ENCODE results near the gene TRIM29. TPM values are rescaled to one million over a fixed set of nuclear protein-coding genes. Genes with fewer than 3 reads are reported as not detected.

TRIM29 gene
- not detected in 2 replicates for total RNA-seq

GRCh38 chr11:120137611-120138521 is at the start of gene TRIM29:
Gene TRIM29, minus strand, starts transcription at chr11:120138113. Its CDS starts 82 bp downstream, at chr11:120138031.
- H3K4me1 Mint-ChIP-seq (ENCODE audit: low read depth), result no peaks in the 10 kb centered on the region
- H3K36me3 Mint-ChIP-seq (ENCODE audit: low read depth), result no peaks in the 10 kb centered on the region
- H3K27me3 Mint-ChIP-seq (ENCODE audit: low read depth), result peaks cover 3% of the 10 kb centered on the region
- H3K27ac Mint-ChIP-seq, result no peak within 1 kb of the TSS
- H3K9me3 Mint-ChIP-seq, result no peaks in the 10 kb centered on the region
- peak; percentile 4 for DNase-seq (ENCODE audit: low spot score)
- intact Hi-C loops (cut with micrococcal nuclease), result no loop called here
- H3K4me3 Mint-ChIP-seq (ENCODE audit: low read depth), result no peak within 1 kb of the TSS

- H3K27me3 Mint-ChIP-seq (ENCODE audit: low read depth), result peaks cover 13% of the 10 kb centered on the region
- no peak overlapping the region for H3K4me3 Mint-ChIP-seq (ENCODE audit: low read depth)
- peaks cover 12% of the 10 kb centered on the region for H3K4me1 Mint-ChIP-seq (ENCODE audit: low read depth)
- H3K9me3 Mint-ChIP-seq, result no peaks in the 10 kb centered on the region
- no peaks in the 10 kb centered on the region for H3K36me3 Mint-ChIP-seq (ENCODE audit: low read depth)
- H3K27ac Mint-ChIP-seq, result no peak overlapping the region
- intact Hi-C loops (cut with micrococcal nuclease), result no loop called here
- no peak for DNase-seq (ENCODE audit: low spot score)
Observed at GRCh38 chr11:120186774-120187591, 49.1 kb upstream of the TRIM29 start.

GRCh38 chr11:120186456-120186773 is 48.5 kb upstream of the TRIM29 start:
- H3K36me3 Mint-ChIP-seq (ENCODE audit: low read depth), result no peaks in the 10 kb centered on the region
- H3K9me3 Mint-ChIP-seq, result no peaks in the 10 kb centered on the region
- intact Hi-C loops (cut with micrococcal nuclease), result no loop called here
- no peak for DNase-seq (ENCODE audit: low spot score)
- no peak overlapping the region for H3K4me3 Mint-ChIP-seq (ENCODE audit: low read depth)
- H3K4me1 Mint-ChIP-seq (ENCODE audit: low read depth), result peaks cover 12% of the 10 kb centered on the region
- H3K27me3 Mint-ChIP-seq (ENCODE audit: low read depth), result peaks cover 13% of the 10 kb centered on the region
- H3K27ac Mint-ChIP-seq, result no peak overlapping the region

- H3K9me3 Mint-ChIP-seq, result no peaks in the 10 kb centered on the region
- H3K27ac Mint-ChIP-seq, result no peak overlapping the region
- intact Hi-C loops (cut with micrococcal nuclease), result no loop called here
- H3K4me3 Mint-ChIP-seq (ENCODE audit: low read depth), result no peak overlapping the region
- H3K4me1 Mint-ChIP-seq (ENCODE audit: low read depth), result peaks cover 12% of the 10 kb centered on the region
- no peak for DNase-seq (ENCODE audit: low spot score)
- H3K36me3 Mint-ChIP-seq (ENCODE audit: low read depth), result no peaks in the 10 kb centered on the region
- peaks cover 13% of the 10 kb centered on the region for H3K27me3 Mint-ChIP-seq (ENCODE audit: low read depth)
Observed at GRCh38 chr11:120185706-120186455, 48.0 kb upstream of the TRIM29 start.

DNA sequence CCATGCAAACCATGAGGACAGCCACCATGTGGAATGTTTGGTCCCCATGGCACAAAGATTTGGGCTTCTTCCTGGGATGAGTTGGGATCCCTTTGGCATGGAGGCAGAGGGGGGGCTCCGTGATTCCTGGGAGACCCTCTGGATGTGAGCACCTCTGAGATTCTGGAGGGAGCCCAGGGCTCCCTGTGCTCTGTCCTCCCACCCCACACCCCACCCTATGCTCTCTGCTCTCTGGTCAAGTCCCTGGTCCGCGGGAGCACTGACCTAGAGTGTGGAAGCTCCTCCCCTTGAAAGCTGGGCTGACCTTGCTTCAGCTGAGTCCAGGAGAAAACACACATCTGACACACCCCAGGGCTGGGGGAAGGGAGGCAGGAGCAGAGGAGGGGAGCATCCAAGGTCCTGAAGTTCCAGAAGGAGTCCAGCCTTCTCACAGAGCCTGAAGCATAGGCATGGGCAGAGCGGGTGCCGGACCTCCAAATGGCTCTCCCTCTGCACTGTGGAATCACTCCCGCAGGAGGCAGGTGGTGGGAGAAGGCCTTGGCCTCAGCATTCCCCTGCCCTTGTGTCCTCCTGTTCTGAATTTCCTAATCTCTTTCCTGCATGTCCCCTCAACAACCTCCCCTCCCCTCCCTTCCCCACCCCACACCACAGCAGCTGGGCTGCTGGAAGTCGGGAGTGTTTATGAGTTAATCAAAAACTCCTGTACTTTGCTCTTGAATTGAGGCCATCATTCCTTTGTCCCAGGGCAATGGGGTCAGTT is 47.2 kb upstream of the TRIM29 start:
- intact Hi-C loops (cut with micrococcal nuclease), result no loop called here
- Mint-ChIP-seq H3K9me3 (no peaks in the 10 kb centered on the region), H3K4me1 (ENCODE audit: low read depth) (peaks cover 12% of the 10 kb centered on the region), H3K36me3 (ENCODE audit: low read depth) (no peaks in the 10 kb centered on the region), H3K27me3 (ENCODE audit: low read depth) (peaks cover 13% of the 10 kb centered on the region), H3K4me3 (ENCODE audit: low read depth) (no peak overlapping the region), H3K27ac (no peak overlapping the region)
- no peak for DNase-seq (ENCODE audit: low spot score)

GRCh38 chr11:120184371-120184945 is 46.5 kb upstream of the TRIM29 start:
- intact Hi-C loops (cut with micrococcal nuclease), result no loop called here
- Mint-ChIP-seq H3K27me3 (ENCODE audit: low read depth) (peaks cover 13% of the 10 kb centered on the region), H3K27ac (no peak overlapping the region), H3K4me1 (ENCODE audit: low read depth) (peaks cover 12% of the 10 kb centered on the region), H3K4me3 (ENCODE audit: low read depth) (no peak overlapping the region), H3K36me3 (ENCODE audit: low read depth) (no peaks in the 10 kb centered on the region), H3K9me3 (no peaks in the 10 kb centered on the region)
- DNase-seq (ENCODE audit: low spot score), result no peak

GRCh38 chr11:120183701-120184141 is 45.8 kb upstream of the TRIM29 start:
- Mint-ChIP-seq H3K4me1 (ENCODE audit: low read depth) (peaks cover 12% of the 10 kb centered on the region), H3K27me3 (ENCODE audit: low read depth) (peaks cover 13% of the 10 kb centered on the region), H3K4me3 (ENCODE audit: low read depth) (no peak overlapping the region), H3K27ac (no peak overlapping the region), H3K9me3 (no peaks in the 10 kb centered on the region), H3K36me3 (ENCODE audit: low read depth) (no peaks in the 10 kb centered on the region)
- no peak for DNase-seq (ENCODE audit: low spot score)
- intact Hi-C loops (cut with micrococcal nuclease), result no loop called here

DNA sequence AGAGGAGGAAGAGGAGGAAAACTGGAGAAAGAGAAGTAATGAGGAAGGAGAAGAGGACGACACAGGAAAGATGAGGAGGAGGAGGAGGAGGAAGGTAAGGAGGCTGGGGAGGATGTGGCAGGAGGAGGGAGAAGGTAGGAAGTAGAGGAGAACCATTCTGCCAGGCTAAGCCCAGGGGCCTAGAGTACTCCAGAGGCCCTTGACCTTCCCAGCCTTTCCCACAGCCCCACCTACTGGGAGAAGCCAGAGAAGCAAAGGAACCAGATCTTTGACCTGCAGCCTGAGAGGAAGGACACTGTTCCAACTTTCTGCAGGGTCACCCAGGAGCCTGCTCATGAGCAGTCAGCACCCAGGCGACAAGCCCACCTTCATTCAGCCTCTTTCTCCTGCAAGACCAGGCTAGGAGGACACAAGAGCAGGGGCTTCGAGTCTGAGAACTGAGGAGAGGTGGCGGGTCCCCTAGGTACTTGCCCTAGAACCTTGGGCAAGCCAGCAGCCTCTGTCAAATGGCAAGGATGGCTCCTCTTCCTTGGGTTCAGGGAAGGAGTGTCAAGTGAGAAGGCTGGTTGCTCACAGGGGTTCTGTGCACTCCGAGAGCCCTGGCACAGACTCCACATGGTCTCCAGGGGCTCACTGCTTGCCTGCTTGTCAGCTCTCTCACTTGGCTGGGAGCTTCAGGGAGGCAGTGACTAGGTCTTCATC is 45.0 kb upstream of the TRIM29 start:
- Mint-ChIP-seq H3K36me3 (ENCODE audit: low read depth) (no peaks in the 10 kb centered on the region), H3K9me3 (no peaks in the 10 kb centered on the region), H3K27ac (no peak overlapping the region), H3K4me3 (ENCODE audit: low read depth) (no peak overlapping the region), H3K27me3 (ENCODE audit: low read depth) (peaks cover 10% of the 10 kb centered on the region), H3K4me1 (ENCODE audit: low read depth) (peaks cover 12% of the 10 kb centered on the region)
- intact Hi-C loops (cut with micrococcal nuclease), result no loop called here
- DNase-seq (ENCODE audit: low spot score), result no peak

DNA sequence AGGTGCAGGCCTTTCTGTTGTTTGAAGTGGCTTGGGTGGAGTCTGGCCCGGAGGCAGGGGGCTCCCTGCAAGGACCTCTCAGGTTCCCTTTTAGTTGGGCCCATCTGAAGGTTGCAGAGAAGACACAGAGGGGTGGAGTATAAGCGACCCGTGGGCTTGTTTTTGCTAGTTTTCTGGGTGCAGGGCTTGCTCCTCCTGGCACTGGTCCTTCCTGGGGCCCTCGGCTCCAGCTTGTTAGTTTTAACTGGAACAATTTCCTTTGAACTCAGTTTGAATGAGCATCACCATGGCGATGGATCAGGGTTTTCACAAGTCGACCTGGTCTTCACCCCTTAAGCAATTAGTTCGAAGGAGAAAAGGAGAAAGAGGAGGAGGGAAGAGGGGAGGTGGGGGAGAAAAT is 44.5 kb upstream of the TRIM29 start:
- no peak for DNase-seq (ENCODE audit: low spot score)
- no peaks in the 10 kb centered on the region for H3K9me3 Mint-ChIP-seq
- intact Hi-C loops (cut with micrococcal nuclease), result no loop called here
- H3K4me1 Mint-ChIP-seq (ENCODE audit: low read depth), result peaks cover 12% of the 10 kb centered on the region
- H3K36me3 Mint-ChIP-seq (ENCODE audit: low read depth), result no peaks in the 10 kb centered on the region
- H3K27ac Mint-ChIP-seq, result no peak overlapping the region
- H3K4me3 Mint-ChIP-seq (ENCODE audit: low read depth), result no peak overlapping the region
- peaks cover 10% of the 10 kb centered on the region for H3K27me3 Mint-ChIP-seq (ENCODE audit: low read depth)

- Mint-ChIP-seq H3K4me1 (ENCODE audit: low read depth) (peaks cover 5% of the 10 kb centered on the region), H3K36me3 (ENCODE audit: low read depth) (no peaks in the 10 kb centered on the region), H3K9me3 (no peaks in the 10 kb centered on the region), H3K4me3 (ENCODE audit: low read depth) (no peak overlapping the region), H3K27ac (no peak overlapping the region), H3K27me3 (ENCODE audit: low read depth) (peaks cover 13% of the 10 kb centered on the region)
- intact Hi-C loops (cut with micrococcal nuclease), result no loop called here
- no peak for DNase-seq (ENCODE audit: low spot score)
Observed at GRCh38 chr11:120181376-120181975, 43.6 kb upstream of the TRIM29 start.

GRCh38 chr11:120180551-120181232 is 42.8 kb upstream of the TRIM29 start:
- peaks cover 10% of the 10 kb centered on the region for H3K27me3 Mint-ChIP-seq (ENCODE audit: low read depth)
- no peak for DNase-seq (ENCODE audit: low spot score)
- H3K27ac Mint-ChIP-seq, result no peak overlapping the region
- H3K9me3 Mint-ChIP-seq, result no peaks in the 10 kb centered on the region
- intact Hi-C loops (cut with micrococcal nuclease), result no loop called here
- H3K4me1 Mint-ChIP-seq (ENCODE audit: low read depth), result no peaks in the 10 kb centered on the region
- no peaks in the 10 kb centered on the region for H3K36me3 Mint-ChIP-seq (ENCODE audit: low read depth)
- no peak overlapping the region for H3K4me3 Mint-ChIP-seq (ENCODE audit: low read depth)
